Ascending aorta (tissue), 2 donors: ENCODE data around the gene TIE1. TPM values are rescaled to one million over a fixed set of nuclear protein-coding genes. Genes with fewer than 3 reads are reported as not detected.

ENCODE experiments used
- DNase-seq, 2 donors: peaks; one replicate each; pipeline ENCODE4 v3.0.0-alpha.2; 2019; ENCODE audit warnings: low spot score in 2 of 2
- H3K27ac ChIP-seq, 2 donors: fragments of 200-600 bp; sonication (generic); one replicate each; pipeline ENCODE4 v1.5.1; 2016 to 2017; ENCODE audit warnings: mild to moderate bottlenecking in 1 of 2
- H3K27me3 ChIP-seq: fragments of 200-600 bp; sonication (generic); one replicate; pipeline ENCODE4 v1.5.1; 2017
- H3K36me3 ChIP-seq, 2 donors: fragments of 200-600 bp; sonication (generic); one replicate each; pipeline ENCODE4 v1.5.1; 2016
- H3K4me1 ChIP-seq, 2 donors: fragments of 200-600 bp; sonication (generic); one replicate each; pipeline ENCODE4 v1.5.1; 2016 to 2017; ENCODE audit warnings: mild to moderate bottlenecking in 1 of 2
- H3K4me3 ChIP-seq, 2 donors: fragments of 200-600 bp; sonication (generic); one replicate each; pipeline ENCODE4 v1.5.1; 2016 to 2017; ENCODE audit warnings: mild to moderate bottlenecking in 1 of 2
- H3K9me3 ChIP-seq, 2 donors: fragments of 200-600 bp; sonication (generic); one replicate each; pipeline ENCODE4 v1.5.1; 2016
- CTCF ChIP-seq, 3 experiments: fragments of 200-600 bp in 2 of 3; fragments of 450-650 bp in 1 of 3; sonication (generic) in 2 of 3; IDR thresholded peaks; one replicate each; pipeline ENCODE4 v1.5.1; 2016 to 2019; ENCODE audit warnings: antibody characterized with exemption in 3 of 3, mild to moderate bottlenecking in 1 of 3, moderate library complexity in 1 of 3
- intact Hi-C: fragments of 100-400 bp; cut with DNase I; formaldehyde crosslinking; loops from one replicate; pipeline ENCODE4 v1.15.1; 2023
- total RNA-seq: library from RNA; depleted of rRNA; stranded (reverse); fragments of >200 nt; gene quantifications from one replicate; pipeline ENCODE4 v1.1.0, GENCODE V29; 2016

The TIE1 gene
- total RNA-seq, 1 donor from 2014 or later = 120 TPM

GRCh38 chr1:43363935-43364525 lies 63.2 kb downstream of the TIE1 start:
- intact Hi-C loops = no loop called here
- no peak for TF ChIP-seq CTCF (IDR thresholded peaks at IDR 0.05)
- Histone ChIP-seq H3K9me3 (no peaks in the 10 kb centered on the region), H3K36me3 (peaks cover 34 to 40% of the 10 kb centered on the region in 2 donors), H3K27me3 (no peaks in the 10 kb centered on the region), H3K4me1 (peaks cover 15 to 22% of the 10 kb centered on the region in 2 donors), H3K27ac (no peak overlapping the region), H3K4me3 (no peak overlapping the region)
- DNase-seq = no peak

DNA sequence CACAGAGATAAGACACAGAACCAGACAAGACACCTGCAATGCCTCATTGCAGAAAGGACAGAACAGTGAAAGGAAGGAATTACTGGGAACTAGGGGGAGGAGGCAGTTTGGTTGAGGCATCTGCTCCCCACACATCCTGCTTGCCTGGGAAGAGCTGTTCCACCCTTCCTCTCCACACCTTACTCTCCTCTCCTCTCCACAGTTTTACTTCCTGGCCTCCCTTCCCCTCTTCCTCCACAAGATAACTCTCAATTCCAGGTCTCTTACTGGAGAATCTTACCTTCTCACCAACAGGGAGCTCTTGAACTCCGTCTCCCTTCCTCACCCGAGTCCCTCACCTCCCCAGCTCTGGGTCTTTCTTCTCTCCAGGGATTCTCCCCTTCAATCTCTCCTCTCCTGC lies 64.9 kb downstream of the TIE1 start:
- peaks cover 12 to 22% of the 10 kb centered on the region in 2 donors for H3K4me1 ChIP-seq
- no peaks in the 10 kb centered on the region for H3K9me3 ChIP-seq
- no peaks in the 10 kb centered on the region for H3K27me3 ChIP-seq
- no peak overlapping the region for H3K4me3 ChIP-seq
- intact Hi-C loops = no loop called here
- DNase-seq = no peak
- peak overlapping the region; percentile 96 for H3K27ac ChIP-seq
- H3K36me3 ChIP-seq = peaks cover 34 to 40% of the 10 kb centered on the region in 2 donors
- TF ChIP-seq CTCF (IDR thresholded peaks at IDR 0.05) = no peak

- intact Hi-C loops = no loop called here
- H3K27ac ChIP-seq = peak overlapping the region; percentile 96
Observed at GRCh38 chr1:43366179-43366578, 65.4 kb downstream of the TIE1 start.

DNA sequence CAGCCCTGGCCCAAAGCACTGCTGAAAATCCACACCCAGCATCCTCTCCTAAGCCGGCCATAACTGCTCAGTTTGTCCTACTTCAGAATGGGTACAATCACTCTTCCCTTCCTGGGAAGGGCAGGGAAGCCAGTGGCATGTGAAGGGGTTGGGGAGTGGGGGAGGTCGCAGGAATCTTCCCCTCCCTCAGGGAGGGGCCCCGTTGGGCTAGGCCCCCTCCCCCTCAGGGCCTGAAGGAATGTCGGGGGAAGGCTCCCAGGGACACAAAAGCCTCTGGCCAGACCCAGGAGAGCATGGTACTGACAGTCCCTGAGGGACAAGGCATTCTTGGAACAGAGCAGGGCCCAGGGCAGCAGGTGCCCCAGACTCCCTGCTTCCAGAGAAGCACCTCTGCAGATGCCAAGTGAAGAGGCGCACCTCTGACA lies 65.8 kb downstream of the TIE1 start:
- TF ChIP-seq CTCF (IDR thresholded peaks at IDR 0.05) = no peak
- peaks cover 12 to 22% of the 10 kb centered on the region in 2 donors for H3K4me1 ChIP-seq
- peak overlapping the region; percentile 96 to 97 for H3K4me3 ChIP-seq
- intact Hi-C loops = no loop called here
- no peaks in the 10 kb centered on the region for H3K27me3 ChIP-seq
- peaks cover 34 to 37% of the 10 kb centered on the region in 2 donors for H3K36me3 ChIP-seq
- no peaks in the 10 kb centered on the region for H3K9me3 ChIP-seq
- peak overlapping the region; percentile 96 for H3K27ac ChIP-seq
- no peak for DNase-seq

More at GRCh38 chr1:43366179-43366578, 65.4 kb downstream of the TIE1 start:
- peaks cover 12 to 22% of the 10 kb centered on the region in 2 donors for H3K4me1 ChIP-seq
- no peak for DNase-seq
- H3K9me3 ChIP-seq = no peaks in the 10 kb centered on the region
- TF ChIP-seq CTCF (IDR thresholded peaks at IDR 0.05) = no peak
- H3K4me3 ChIP-seq = peak overlapping the region; percentile 96 to 97
- peaks cover 34 to 40% of the 10 kb centered on the region in 2 donors for H3K36me3 ChIP-seq
- H3K27me3 ChIP-seq = no peaks in the 10 kb centered on the region

DNA sequence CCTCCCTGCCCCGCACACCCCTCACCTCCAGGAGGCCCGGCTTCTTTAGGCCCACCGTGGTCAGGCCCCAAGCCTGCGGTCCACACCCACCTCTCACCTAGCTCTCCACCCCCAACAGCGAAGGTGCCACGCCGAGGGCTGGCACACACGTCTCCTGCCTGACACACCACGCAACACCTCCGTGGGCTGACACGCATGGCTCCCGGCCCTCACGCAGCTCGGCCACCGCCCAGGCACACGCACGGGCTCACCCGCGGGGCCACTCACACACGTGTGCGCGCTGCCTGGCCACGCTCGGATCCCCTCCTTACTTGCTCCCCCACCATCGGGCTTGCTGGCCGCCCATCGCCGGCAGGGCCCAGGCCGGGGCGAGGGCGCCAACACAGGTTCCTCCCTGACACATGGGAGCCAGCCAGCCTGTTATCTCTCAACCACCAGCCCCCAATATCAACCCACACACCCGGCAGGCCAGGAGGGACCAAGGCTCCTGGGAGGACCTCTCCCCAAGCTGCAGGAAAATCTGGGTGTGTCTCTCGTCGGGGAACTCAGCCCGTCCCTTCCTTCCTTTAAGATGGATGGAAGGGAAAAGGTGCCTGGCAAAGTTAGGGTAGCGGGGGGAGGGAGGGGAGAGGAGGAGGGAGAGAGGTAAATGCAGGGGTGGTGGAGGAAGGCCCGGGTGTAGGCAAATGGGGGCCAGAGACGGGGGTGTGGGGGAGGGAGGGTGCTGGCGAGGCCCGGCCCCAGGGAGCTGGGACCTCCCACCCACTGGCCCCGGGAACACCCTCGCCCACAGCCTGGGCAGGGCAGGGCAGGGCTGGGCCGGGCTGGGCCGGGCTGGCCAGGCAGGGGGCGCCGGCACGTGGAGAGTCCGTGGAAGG lies 66.5 kb downstream of the TIE1 start:
- Histone ChIP-seq H3K27ac (peak overlapping the region; percentile 96), H3K4me3 (peak overlapping the region; percentile 96 to 97), H3K4me1 (peaks cover 12 to 22% of the 10 kb centered on the region in 2 donors), H3K36me3 (peaks cover 29 to 30% of the 10 kb centered on the region in 2 donors), H3K27me3 (no peaks in the 10 kb centered on the region), H3K9me3 (no peaks in the 10 kb centered on the region)
- DNase-seq = no peak
- intact Hi-C loops = no loop called here
- TF ChIP-seq CTCF (IDR thresholded peaks at IDR 0.05) = no peak
